22Rv1 (cell line): ENCODE results near the gene THY1.
"Not testable (repeated sequence)": the region's sequence is repeated elsewhere in the genome, so short reads cannot be mapped to it uniquely, and the experiment has no call there.

Experiments used
- ZFX ChIP-seq: fragments of 450-650 bp; IDR thresholded peaks from 2 replicates; pipeline ENCODE4 v1.6.1; 2017; ENCODE audit warnings: antibody characterized with exemption, borderline replicate concordance
- TF ChIP-seq, protein P1 (sequence below): fragments of 450-650 bp; IDR thresholded peaks from 2 replicates; pipeline ENCODE4 v1.5.1; 2017; ENCODE audit warnings: mild to moderate bottlenecking

DNA sequence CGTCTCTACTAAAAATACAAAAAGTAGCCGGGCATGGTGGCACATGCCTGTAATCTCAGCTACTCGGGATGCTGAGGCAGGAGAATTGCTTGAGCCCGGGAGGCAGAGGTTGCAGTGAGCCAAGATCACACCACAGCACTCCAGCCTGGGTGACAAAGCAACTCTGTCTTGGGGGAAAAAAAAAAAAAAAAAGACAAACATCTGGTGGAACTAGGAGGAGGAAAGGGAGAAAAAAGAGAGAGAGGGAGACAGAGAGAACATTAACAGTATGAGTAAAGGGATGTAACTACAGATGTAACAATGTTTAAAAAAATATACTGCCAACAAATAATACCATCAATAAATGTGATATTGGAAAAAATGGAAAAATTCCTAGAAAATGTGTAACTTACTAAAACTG, 32.3 kb upstream of the THY1 start:
- TF ChIP-seq, protein P1, sequence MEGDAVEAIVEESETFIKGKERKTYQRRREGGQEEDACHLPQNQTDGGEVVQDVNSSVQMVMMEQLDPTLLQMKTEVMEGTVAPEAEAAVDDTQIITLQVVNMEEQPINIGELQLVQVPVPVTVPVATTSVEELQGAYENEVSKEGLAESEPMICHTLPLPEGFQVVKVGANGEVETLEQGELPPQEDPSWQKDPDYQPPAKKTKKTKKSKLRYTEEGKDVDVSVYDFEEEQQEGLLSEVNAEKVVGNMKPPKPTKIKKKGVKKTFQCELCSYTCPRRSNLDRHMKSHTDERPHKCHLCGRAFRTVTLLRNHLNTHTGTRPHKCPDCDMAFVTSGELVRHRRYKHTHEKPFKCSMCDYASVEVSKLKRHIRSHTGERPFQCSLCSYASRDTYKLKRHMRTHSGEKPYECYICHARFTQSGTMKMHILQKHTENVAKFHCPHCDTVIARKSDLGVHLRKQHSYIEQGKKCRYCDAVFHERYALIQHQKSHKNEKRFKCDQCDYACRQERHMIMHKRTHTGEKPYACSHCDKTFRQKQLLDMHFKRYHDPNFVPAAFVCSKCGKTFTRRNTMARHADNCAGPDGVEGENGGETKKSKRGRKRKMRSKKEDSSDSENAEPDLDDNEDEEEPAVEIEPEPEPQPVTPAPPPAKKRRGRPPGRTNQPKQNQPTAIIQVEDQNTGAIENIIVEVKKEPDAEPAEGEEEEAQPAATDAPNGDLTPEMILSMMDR = not testable (repeated sequence)
- not testable (repeated sequence) for TF ChIP-seq ZFX
